SK-N-SH (cell line): ENCODE data around the gene NTNG1.

Experiments used
- EP300 ChIP-seq, 2 experiments: IDR thresholded peaks; 2 replicates each; pipeline versions ENCODE4 v1.4.0 to v1.6.1; 2012; ENCODE audit warnings: borderline replicate concordance in 1 of 2, low read depth in 1 of 2, low read length in 1 of 2
- GATA2 ChIP-seq: sonication (generic); formaldehyde crosslinking; IDR thresholded peaks from 2 replicates; pipeline ENCODE4 v1.5.0; 2020; ENCODE audit warnings: mild to moderate bottlenecking, missing genetic modification reagents
- NFIC ChIP-seq: IDR thresholded peaks from 2 replicates; pipeline ENCODE4 v1.4.0; 2012; ENCODE audit warnings: borderline replicate concordance
- POLR2AphosphoS5 ChIP-seq: IDR thresholded peaks from 2 replicates; pipeline ENCODE4 v1.6.1; 2012; ENCODE audit warnings: low read depth, low read length
- RAD21 ChIP-seq: IDR thresholded peaks from 2 replicates; pipeline ENCODE4 v1.6.1; 2012; ENCODE audit warnings: mild to moderate bottlenecking, low read length
- RFX5 ChIP-seq: IDR thresholded peaks from 2 replicates; pipeline ENCODE4 v1.6.1; 2012; ENCODE audit warnings: mild to moderate bottlenecking, improper control_type of control experiment, low read length
- TAF1 ChIP-seq: IDR thresholded peaks from 2 replicates; pipeline ENCODE4 v1.6.1; 2012; ENCODE audit warnings: low read depth, mild to moderate bottlenecking, low read length, moderate library complexity, borderline replicate concordance
- TF ChIP-seq, protein P1 (sequence below): fragments of 200-600 bp; sonication (generic); IDR thresholded peaks from 2 replicates; pipeline ENCODE4 v1.6.1; 2017; ENCODE audit warnings: antibody characterized with exemption, mild to moderate bottlenecking, moderate library complexity
- TF ChIP-seq, protein P2 (sequence below): IDR thresholded peaks from 2 replicates; pipeline ENCODE4 v1.4.0; 2012; ENCODE audit warnings: low read depth
- TF ChIP-seq, protein P3 (sequence below): IDR thresholded peaks from 2 replicates; pipeline ENCODE4; 2012
- TF ChIP-seq, protein P4 (sequence below): fragments of 150-350 bp; IDR thresholded peaks from 2 replicates; pipeline ENCODE4 v1.6.1; 2016; ENCODE audit warnings: mild to moderate bottlenecking, low read depth, low read length

DNA sequence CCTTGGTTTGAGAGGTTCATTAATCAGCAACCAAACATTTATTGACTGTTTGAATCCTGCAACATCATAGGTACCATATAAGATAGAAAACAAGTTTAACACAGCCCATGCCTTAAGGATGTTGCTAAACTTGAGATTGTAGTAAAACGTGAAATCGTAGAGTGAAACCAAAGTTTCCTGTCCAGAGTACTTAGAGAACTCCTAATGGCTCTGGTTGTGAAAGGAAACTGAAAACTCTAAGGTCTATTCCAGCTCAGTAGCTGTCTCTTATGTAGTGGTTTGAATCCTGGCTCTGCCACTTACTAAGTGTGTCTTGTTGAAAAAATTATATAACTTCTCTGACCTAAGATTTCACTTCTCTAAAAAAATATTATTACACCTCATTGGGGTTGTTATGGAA, 310.9 kb downstream of the NTNG1 start:
- TF ChIP-seq POLR2AphosphoS5: no peak
- TF ChIP-seq, protein P1, sequence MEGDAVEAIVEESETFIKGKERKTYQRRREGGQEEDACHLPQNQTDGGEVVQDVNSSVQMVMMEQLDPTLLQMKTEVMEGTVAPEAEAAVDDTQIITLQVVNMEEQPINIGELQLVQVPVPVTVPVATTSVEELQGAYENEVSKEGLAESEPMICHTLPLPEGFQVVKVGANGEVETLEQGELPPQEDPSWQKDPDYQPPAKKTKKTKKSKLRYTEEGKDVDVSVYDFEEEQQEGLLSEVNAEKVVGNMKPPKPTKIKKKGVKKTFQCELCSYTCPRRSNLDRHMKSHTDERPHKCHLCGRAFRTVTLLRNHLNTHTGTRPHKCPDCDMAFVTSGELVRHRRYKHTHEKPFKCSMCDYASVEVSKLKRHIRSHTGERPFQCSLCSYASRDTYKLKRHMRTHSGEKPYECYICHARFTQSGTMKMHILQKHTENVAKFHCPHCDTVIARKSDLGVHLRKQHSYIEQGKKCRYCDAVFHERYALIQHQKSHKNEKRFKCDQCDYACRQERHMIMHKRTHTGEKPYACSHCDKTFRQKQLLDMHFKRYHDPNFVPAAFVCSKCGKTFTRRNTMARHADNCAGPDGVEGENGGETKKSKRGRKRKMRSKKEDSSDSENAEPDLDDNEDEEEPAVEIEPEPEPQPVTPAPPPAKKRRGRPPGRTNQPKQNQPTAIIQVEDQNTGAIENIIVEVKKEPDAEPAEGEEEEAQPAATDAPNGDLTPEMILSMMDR: no peak
- TF ChIP-seq, protein P2, sequence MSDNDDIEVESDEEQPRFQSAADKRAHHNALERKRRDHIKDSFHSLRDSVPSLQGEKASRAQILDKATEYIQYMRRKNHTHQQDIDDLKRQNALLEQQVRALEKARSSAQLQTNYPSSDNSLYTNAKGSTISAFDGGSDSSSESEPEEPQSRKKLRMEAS: no peak
- TF ChIP-seq EP300 (IDR thresholded peaks at IDR 0.05; ENCODE audit: borderline replicate concordance in 1 of 2, low read depth in 1 of 2, low read length in 1 of 2): no peak
- no peak for TF ChIP-seq TAF1
- no peak for TF ChIP-seq RAD21
- TF ChIP-seq, protein P3, sequence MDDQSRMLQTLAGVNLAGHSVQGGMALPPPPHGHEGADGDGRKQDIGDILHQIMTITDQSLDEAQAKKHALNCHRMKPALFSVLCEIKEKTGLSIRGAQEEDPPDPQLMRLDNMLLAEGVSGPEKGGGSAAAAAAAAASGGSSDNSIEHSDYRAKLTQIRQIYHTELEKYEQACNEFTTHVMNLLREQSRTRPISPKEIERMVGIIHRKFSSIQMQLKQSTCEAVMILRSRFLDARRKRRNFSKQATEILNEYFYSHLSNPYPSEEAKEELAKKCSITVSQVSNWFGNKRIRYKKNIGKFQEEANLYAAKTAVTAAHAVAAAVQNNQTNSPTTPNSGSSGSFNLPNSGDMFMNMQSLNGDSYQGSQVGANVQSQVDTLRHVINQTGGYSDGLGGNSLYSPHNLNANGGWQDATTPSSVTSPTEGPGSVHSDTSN: no peak
- no peak for TF ChIP-seq RFX5
- no peak for TF ChIP-seq GATA2 (CRISPR knock-in tag)
- no peak for TF ChIP-seq NFIC
- TF ChIP-seq, protein P4, sequence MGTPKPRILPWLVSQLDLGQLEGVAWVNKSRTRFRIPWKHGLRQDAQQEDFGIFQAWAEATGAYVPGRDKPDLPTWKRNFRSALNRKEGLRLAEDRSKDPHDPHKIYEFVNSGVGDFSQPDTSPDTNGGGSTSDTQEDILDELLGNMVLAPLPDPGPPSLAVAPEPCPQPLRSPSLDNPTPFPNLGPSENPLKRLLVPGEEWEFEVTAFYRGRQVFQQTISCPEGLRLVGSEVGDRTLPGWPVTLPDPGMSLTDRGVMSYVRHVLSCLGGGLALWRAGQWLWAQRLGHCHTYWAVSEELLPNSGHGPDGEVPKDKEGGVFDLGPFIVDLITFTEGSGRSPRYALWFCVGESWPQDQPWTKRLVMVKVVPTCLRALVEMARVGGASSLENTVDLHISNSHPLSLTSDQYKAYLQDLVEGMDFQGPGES: no peak
